HG02938 (cell line): Measurements from ENCODE around the gene TRAPPC2.
A peak's percentile ranks its signal among the peaks of the same experiment; 100 is the strongest.
"Not testable (repeated sequence)": the region's sequence is repeated elsewhere in the genome, so short reads cannot be mapped to it uniquely, and the experiment has no call there.

Experiments used
- ATAC-seq: cut with Tn5 transposase; IDR thresholded peaks from one replicate; pipeline ENCODE4 v1.9.1; 2021; ENCODE audit warnings: mild to moderate bottlenecking, moderate library complexity; ENCODE audit not compliant: unreplicated experiment

TRAPPC2 gene

GRCh38 chrX:13699183-13699826 lies 35.1 kb downstream of the TRAPPC2 start:
- ATAC-seq = no peak

GRCh38 chrX:13698432-13698831 lies 36.0 kb downstream of the TRAPPC2 start:
- ATAC-seq = no peak

GRCh38 chrX:13697976-13698375 lies 36.4 kb downstream of the TRAPPC2 start:
- no peak for ATAC-seq

- ATAC-seq = peak; percentile 55
These were observed 37.0 kb downstream of the TRAPPC2 start for GRCh38 chrX:13697455-13697854.

GRCh38 chrX:13695601-13696115 lies 38.8 kb downstream of the TRAPPC2 start:
- no peak for ATAC-seq

- no peak for ATAC-seq
These were observed 39.4 kb downstream of the TRAPPC2 start for GRCh38 chrX:13694983-13695382.

GRCh38 chrX:13694359-13694758 lies 40.1 kb downstream of the TRAPPC2 start:
- no peak for ATAC-seq

- ATAC-seq = no peak
These were observed 41.0 kb downstream of the TRAPPC2 start for GRCh38 chrX:13693341-13693961.

- no peak for ATAC-seq
These were observed 41.6 kb downstream of the TRAPPC2 start for GRCh38 chrX:13692771-13693231.

- ATAC-seq = no peak
These were observed 42.5 kb downstream of the TRAPPC2 start for GRCh38 chrX:13691841-13692371.

- no peak for ATAC-seq
These were observed 43.6 kb downstream of the TRAPPC2 start for GRCh38 chrX:13690836-13691235.

GRCh38 chrX:13689741-13690211 lies 44.6 kb downstream of the TRAPPC2 start:
- no peak for ATAC-seq

GRCh38 chrX:13688958-13689740 lies 45.3 kb downstream of the TRAPPC2 start, which contains the start of gene RAB9A:
Gene RAB9A, plus strand, starts transcription at chrX:13689128. Its CDS starts 19,619 bp downstream, at chrX:13708747.
- no peak for ATAC-seq

- no peak for ATAC-seq
These were observed 45.9 kb downstream of the TRAPPC2 start for GRCh38 chrX:13688384-13688957.

GRCh38 chrX:13687203-13687602 lies 47.2 kb downstream of the TRAPPC2 start:
- ATAC-seq = no peak

- no peak for ATAC-seq
These were observed 49.2 kb downstream of the TRAPPC2 start for GRCh38 chrX:13685126-13685763.

GRCh38 chrX:13684361-13684760 lies 50.1 kb downstream of the TRAPPC2 start:
- no peak for ATAC-seq

GRCh38 chrX:13681595-13681994 lies 52.8 kb downstream of the TRAPPC2 start:
- ATAC-seq = no peak

GRCh38 chrX:13679700-13680099 lies 54.7 kb downstream of the TRAPPC2 start:
- not testable (repeated sequence) for ATAC-seq

GRCh38 chrX:13676885-13677284 lies 57.5 kb downstream of the TRAPPC2 start:
- ATAC-seq = no peak
